ENCODE data around the gene GAGE10. TPM values are rescaled to one million over a fixed set of nuclear protein-coding genes. Genes with fewer than 3 reads are reported as not detected.

The GAGE10 gene
- total RNA-seq, 1 experiment from 2014 or later: not detected

- DNase-seq (ENCODE audit: low read depth, low spot score): no peak
- no peak for ATAC-seq
- Histone ChIP-seq H3K27me3 (ENCODE audit: insufficient read depth, low read length) (no peaks in the 10 kb centered on the region), H3K9me3 (ENCODE audit: control insufficient read depth in 1 of 2, insufficient read depth in 1 of 2, low read depth in 1 of 2, low read length in 2 of 2) (no peaks in the 10 kb centered on the region), H4K20me1 (ENCODE audit: insufficient read depth) (no peaks in the 10 kb centered on the region), H3K9me2 (ENCODE audit: insufficient read depth) (no peaks in the 10 kb centered on the region), H3K36me3 (ENCODE audit: control insufficient read depth in 1 of 2, insufficient read depth in 2 of 2, low read length in 2 of 2) (no peaks in the 10 kb centered on the region), H3K4me3 (replicated peaks in 1 of 2; ENCODE audit: low read depth in 1 of 2, low read length in 2 of 2) (no peak overlapping the region), H3K79me2 (ENCODE audit: insufficient read depth, low read length) (no peaks in the 10 kb centered on the region), H3K9ac (ENCODE audit: low read length) (no peak overlapping the region), H3K4me1 (ENCODE audit: control insufficient read depth in 1 of 2, insufficient read depth in 2 of 2, low read length in 2 of 2) (peaks cover 0 to 4% of the 10 kb centered on the region in 2 experiments; a peak in 1 of 4 replicates), H2AFZ (ENCODE audit: low read depth, low read length, poor library complexity, severe bottlenecking) (no peak overlapping the region), H3K27ac (ENCODE audit: low read depth, low read length) (no peak overlapping the region), H3K4me2 (ENCODE audit: low read length) (no peak overlapping the region)
- CTCF ChIA-PET: no interaction called here
- TF ChIP-seq ZNF274 (IDR thresholded peaks at IDR 0.05; ENCODE audit: low read depth, low read length) (no peak), POLR2AphosphoS5 (IDR thresholded peaks at IDR 0.05; ENCODE audit: low read depth, low read length) (no peak), EZH2phosphoT487 (IDR thresholded peaks at IDR 0.05; ENCODE audit: borderline replicate concordance) (no peak)
- intact Hi-C loops (cut with micrococcal nuclease): no loop called here
- POLR2A ChIA-PET: no interaction called here
- BruUV-seq (replicated peaks): no TSS peak
- RAD21 ChIA-PET (ENCODE audit: low non-redundant PET in 1 of 2, low total read pairs in 2 of 2, uncharacterized antibody in 2 of 2, unreplicated experiment in 2 of 2): no interaction called here
These were observed 17.3 kb upstream of the GAGE10 start for GRCh38 chrX:49286136-49286535.

GRCh38 chrX:49286581-49286980 is 16.9 kb upstream of the GAGE10 start:
- no peaks in the 10 kb centered on the region for H3K79me2 ChIP-seq (ENCODE audit: insufficient read depth, low read length)
- H2AFZ ChIP-seq (ENCODE audit: low read depth, low read length, poor library complexity, severe bottlenecking): no peak overlapping the region
- DNase-seq (ENCODE audit: low read depth, low spot score) (no peak), ATAC-seq (no peak)
- H3K27ac ChIP-seq (ENCODE audit: low read depth, low read length): no peak overlapping the region
- no peak overlapping the region for H3K4me3 ChIP-seq (replicated peaks in 1 of 2; ENCODE audit: low read depth in 1 of 2, low read length in 2 of 2)
- H3K9me2 ChIP-seq (ENCODE audit: insufficient read depth): no peaks in the 10 kb centered on the region
- CTCF ChIA-PET: no interaction called here
- no peaks in the 10 kb centered on the region for H3K27me3 ChIP-seq (ENCODE audit: insufficient read depth, low read length)
- H3K36me3 ChIP-seq (ENCODE audit: control insufficient read depth in 1 of 2, insufficient read depth in 2 of 2, low read length in 2 of 2): no peaks in the 10 kb centered on the region
- no peak overlapping the region for H3K9ac ChIP-seq (ENCODE audit: low read length)
- POLR2A ChIA-PET: no interaction called here
- intact Hi-C loops (cut with micrococcal nuclease): no loop called here
- RAD21 ChIA-PET (ENCODE audit: low non-redundant PET in 1 of 2, low total read pairs in 2 of 2, uncharacterized antibody in 2 of 2, unreplicated experiment in 2 of 2): no interaction called here
- BruUV-seq (replicated peaks): no TSS peak
- H3K4me2 ChIP-seq (ENCODE audit: low read length): no peak overlapping the region
- H3K9me3 ChIP-seq (ENCODE audit: control insufficient read depth in 1 of 2, insufficient read depth in 1 of 2, low read depth in 1 of 2, low read length in 2 of 2): no peaks in the 10 kb centered on the region
- H3K4me1 ChIP-seq (ENCODE audit: control insufficient read depth in 1 of 2, insufficient read depth in 2 of 2, low read length in 2 of 2): peaks cover 0 to 4% of the 10 kb centered on the region in 2 experiments; a peak in 1 of 4 replicates
- H4K20me1 ChIP-seq (ENCODE audit: insufficient read depth): no peaks in the 10 kb centered on the region
- TF ChIP-seq CBX3 (IDR thresholded peaks at IDR 0.05; ENCODE audit: low read depth) (no peak), POLR2AphosphoS5 (IDR thresholded peaks at IDR 0.05; ENCODE audit: low read depth, low read length) (no peak), SIN3A (IDR thresholded peaks at IDR 0.05; ENCODE audit: low read depth) (no peak), EZH2 (IDR thresholded peaks at IDR 0.05) (no peak), SP1 (IDR thresholded peaks at IDR 0.05; ENCODE audit: low read depth) (no peak), MAX (IDR thresholded peaks at IDR 0.05) (no peak), ATF3 (IDR thresholded peaks at IDR 0.05) (no peak), REST (IDR thresholded peaks at IDR 0.05; ENCODE audit: low read depth) (no peak), FOSL1 (IDR thresholded peaks at IDR 0.05; ENCODE audit: low read depth) (no peak), ZBTB33 (IDR thresholded peaks at IDR 0.05; ENCODE audit: extremely low read depth, insufficient replicate concordance, low read length) (no peak), CTCF (IDR thresholded peaks at IDR 0.05 in 2 of 3, conservative IDR thresholded peaks at IDR 0.05 in 1 of 3; ENCODE audit: borderline replicate concordance in 1 of 3, insufficient read depth in 1 of 3, low read depth in 2 of 3, low read length in 2 of 3) (no peak)
